LHCN-M2 (cell line): ENCODE measurements around the gene UBE2J2. TPM values are rescaled to one million over a fixed set of nuclear protein-coding genes. Genes with fewer than 3 reads are reported as not detected.

ENCODE experiments used
- DNase-seq: peaks from one replicate; pipeline ENCODE4 v3.0.0-alpha.2; 2012; ENCODE audit warnings: low read depth
- total RNA-seq: library from RNA; depleted of rRNA; stranded (reverse); fragments of >200 nt; gene quantifications from 2 replicates; pipeline ENCODE4 v1.2.3, GENCODE V29; 2014

Gene UBE2J2
- total RNA-seq, 1 experiment from 2014 or later: 62.3 TPM

DNA sequence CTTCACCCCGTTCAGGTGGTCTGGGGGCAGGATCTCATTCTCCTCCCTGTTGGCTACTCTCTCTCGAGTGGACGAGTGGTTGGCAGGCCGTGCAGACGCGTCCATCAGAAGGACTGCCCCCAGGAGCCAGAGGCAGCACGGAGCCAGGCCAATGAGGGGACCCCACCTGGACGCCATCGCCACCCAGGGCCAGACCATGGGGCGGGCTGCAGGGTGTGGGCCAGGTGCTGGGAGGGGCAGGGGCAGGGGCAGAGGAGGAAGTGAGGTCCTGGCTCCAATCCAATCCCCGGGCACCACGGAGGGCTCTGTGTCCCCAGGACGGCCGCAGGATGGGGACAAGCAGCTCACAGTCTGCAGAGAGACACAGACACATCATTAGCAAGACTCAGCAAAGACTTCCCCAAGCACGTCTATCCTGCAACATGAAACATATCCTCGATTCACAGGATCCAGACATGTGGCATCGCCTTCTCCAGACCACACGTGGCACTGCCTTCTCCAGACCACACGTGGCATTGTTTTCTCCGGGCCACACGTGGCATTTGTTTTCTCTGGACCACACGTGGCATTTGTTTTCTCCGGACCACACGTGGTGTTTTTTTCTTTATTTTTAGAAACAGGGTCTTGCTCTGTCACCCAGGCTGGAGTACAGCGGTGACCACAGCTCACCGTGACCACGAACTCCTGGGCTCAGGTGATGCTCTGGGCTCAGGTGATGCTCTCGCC lies 44.9 kb downstream of the UBE2J2 start:
- no peak for DNase-seq

DNA sequence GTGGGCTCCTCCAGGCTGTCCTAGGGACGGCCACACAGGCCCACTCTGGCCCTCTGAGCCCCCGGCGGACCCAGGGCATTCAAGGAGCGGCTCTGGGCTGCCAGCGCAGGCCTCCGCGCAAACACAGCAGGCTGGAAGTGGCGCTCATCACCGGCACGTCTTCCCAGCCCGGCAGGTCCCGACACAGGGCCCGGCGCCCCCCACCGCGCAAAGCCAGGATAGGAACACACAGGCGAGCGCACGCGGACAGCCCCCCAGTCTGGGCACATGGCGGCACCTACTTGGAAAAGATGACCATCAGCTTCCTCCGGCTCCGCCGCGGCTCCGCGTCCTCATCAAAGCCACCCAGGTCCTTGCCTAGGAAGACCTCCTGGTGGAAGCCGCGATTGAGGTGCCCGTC lies 45.5 kb downstream of the UBE2J2 start:
- DNase-seq: no peak

- DNase-seq: no peak
Measured at GRCh38 chr1:1227386-1227785, 46.3 kb downstream of the UBE2J2 start.

DNA sequence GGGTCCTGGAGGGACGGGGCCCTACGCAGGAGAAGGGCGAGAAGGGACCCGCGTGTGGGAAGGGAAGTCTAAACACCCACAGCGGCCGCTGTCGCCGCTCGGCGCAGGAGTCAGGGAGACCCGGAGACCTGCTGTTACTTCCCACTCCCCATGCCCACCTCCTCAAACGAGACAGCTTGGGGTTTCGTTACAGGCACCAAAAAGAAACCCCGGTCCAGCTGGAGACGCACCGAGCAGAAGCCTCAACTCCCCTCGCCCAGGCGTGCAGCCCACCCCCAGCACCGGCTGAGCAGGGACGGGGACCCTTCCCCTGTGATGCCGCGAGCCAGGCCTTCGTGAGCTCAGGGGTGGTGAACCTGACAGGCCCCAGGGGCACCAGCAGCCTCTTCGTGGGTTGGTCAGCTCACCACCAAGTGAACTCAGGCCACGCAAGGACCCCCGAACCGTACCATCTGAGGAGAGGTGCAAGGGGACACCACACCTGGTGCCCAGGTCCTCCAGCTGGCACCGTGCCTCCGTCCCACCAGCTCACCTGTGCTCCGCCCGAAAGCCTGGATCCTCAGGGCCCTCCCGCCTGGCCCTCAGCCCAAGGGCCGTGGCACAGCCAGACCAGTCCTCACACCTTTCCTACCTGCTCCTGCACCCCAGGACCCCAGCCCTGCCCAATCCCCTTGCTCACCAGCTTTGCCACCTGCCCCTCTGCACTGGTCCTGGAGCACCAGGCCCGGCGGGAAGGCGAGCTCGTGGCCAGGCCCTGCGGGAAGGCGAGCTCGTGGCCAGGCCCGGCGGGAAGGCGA lies 46.9 kb downstream of the UBE2J2 start:
- DNase-seq: no peak

- no peak for DNase-seq
Measured at GRCh38 chr1:1225913-1226312, 47.7 kb downstream of the UBE2J2 start.

GRCh38 chr1:1225238-1225845 lies 48.3 kb downstream of the UBE2J2 start:
- no peak for DNase-seq

DNA sequence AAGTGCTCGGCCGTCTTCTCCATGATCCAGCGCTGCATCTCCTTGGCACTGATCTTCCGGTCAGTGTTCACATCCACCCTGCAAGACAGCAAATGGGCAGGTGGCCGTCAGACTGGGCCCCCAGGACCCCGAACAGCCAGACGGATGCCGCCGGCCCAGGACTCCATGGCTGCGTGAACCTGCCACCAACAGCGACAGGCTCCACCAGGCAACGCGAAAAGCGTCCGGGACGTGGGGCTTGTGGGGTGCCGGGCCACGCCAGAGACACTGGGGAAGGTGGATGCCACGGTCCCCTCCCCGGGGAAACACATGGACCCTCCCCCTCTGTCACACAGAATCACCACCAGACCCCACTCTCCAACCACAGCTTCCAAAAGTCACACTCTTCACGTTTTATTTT lies 49.8 kb downstream of the UBE2J2 start:
- DNase-seq: no peak

- no peak for DNase-seq
Measured at GRCh38 chr1:1223321-1223720, 50.3 kb downstream of the UBE2J2 start.

- DNase-seq: no peak
Measured at GRCh38 chr1:1222575-1223225, 51.0 kb downstream of the UBE2J2 start.

DNA sequence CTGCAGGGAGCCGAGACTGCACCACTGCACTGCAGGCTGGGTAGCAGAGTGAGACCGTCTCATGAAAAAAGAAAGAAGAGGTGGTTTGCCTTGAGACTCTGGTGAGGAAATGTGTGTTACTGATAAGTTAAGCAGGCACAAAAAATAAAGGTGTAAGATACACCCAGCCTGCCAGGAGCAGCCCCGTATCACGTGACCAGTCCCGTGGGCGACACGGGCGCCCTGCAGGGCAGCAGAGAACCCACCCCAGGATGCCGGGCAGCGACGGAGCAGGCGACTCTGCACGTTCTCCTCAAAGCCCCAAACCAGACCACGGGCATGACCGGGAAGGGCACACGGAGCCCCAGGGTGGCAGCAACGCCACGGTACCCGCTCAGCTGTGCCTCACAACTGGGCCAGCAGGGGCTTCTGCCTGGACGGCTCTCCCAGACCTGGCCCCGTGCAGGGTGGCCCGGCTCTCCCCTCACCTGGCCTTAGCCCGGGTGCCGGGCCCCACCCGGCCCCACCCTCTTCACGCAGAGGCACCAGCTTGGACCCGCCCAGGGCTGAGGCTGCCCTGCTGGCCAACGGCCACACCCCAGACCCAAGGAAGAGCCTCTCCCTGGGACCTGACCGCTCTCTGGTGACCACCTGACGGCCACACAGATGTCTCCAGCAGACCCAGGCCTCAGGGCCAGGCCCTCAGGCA lies 51.6 kb downstream of the UBE2J2 start:
- no peak for DNase-seq

DNA sequence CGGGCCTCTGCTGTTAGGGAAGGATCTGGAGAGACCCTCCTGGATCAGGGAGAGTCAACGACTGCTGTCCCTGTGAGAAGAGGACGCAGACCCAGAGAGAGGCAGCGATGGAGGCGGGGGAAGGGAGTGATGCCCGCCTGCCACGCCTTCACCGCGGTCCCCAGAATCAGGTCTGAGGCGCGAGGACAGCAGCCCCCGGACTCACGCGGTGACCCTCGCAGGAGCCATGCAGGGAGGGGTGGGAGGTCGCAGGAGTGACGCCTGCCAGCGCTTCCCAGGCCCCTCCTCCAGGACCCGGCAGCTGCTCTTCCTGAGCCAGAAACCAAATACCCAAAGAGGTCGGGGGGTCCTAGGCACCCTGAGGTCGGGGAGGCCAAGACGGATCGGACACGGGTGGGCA lies 53.5 kb downstream of the UBE2J2 start:
- no peak for DNase-seq

GRCh38 chr1:1219341-1219740 lies 54.3 kb downstream of the UBE2J2 start:
- no peak for DNase-seq

DNA sequence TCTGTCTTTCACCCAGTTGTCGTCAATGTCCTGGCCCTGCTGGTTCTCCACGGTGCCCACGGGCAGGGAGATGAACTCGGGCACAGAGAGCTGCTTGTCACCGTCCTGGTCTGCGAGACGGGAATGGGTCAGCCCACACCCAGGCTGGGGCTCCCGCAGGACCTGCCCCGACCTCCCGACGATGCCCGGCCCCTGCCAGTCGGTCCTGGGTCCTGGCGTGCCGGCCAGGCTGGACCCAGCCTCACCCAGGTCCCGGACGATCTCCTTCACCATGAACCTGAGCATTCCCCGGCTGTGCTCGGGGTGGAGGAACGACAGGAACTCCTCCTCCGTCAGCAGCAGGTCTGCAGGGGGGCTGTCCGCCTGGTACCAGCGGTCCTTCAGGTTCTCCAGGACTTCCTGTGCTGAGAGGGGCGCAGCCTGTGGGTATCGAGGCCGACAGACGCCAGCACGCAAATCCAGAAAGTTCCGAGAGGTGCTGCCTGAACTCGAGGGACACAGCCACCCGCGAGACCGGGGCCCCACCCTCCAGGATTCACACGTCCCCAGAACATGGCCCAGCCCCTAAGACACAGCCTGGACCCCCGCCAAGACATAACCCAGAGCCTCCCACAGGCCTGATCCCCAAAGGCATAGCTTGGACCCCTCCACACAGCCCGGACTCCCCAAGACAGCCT lies 55.0 kb downstream of the UBE2J2 start:
- DNase-seq: no peak

DNA sequence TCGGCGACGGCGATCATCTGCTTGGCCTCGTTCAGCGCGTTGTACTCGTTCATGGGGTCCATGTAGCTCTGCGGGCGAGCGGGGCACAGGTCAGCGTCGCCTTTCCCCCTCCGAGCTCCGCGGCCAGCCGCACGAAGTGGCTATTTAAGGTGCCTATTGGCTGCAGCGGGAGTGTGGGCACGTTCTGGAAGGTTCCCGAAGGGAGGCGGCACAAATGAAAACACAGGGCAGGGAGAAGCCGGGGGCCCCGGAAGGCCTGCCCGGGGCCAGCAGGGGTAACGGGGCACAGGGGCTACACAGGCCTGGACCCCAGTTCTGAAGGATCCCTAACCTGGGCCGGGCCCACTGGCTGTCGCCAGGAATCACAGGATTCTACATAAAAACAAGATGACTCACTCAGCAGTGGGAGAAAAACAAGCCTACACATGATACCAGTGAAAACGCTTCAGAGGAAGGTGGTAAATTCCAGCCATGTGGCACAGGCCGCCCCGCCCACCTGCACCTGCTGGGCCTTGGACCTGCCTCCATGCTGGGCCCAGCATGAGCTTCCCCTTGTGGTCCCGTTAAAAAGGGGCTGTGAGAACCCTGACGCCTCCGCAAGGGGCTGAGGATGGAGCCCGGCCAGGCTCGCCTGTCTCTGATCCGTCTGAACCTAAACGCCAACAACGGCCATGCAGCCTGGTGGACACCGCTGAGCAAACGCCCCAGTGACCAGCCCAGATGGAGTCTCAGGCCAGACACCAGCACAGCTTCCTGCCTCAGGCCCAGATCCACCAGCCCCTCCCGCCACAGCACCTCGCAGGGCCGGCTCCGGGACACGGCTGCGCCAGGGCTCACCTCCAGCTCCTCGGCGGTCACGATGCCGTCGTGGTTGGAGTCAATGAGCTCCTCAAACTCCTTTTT lies 55.8 kb downstream of the UBE2J2 start:
- DNase-seq: peak; percentile 31

- DNase-seq: no peak
Measured at GRCh38 chr1:1216770-1217620, 56.7 kb downstream of the UBE2J2 start.

DNA sequence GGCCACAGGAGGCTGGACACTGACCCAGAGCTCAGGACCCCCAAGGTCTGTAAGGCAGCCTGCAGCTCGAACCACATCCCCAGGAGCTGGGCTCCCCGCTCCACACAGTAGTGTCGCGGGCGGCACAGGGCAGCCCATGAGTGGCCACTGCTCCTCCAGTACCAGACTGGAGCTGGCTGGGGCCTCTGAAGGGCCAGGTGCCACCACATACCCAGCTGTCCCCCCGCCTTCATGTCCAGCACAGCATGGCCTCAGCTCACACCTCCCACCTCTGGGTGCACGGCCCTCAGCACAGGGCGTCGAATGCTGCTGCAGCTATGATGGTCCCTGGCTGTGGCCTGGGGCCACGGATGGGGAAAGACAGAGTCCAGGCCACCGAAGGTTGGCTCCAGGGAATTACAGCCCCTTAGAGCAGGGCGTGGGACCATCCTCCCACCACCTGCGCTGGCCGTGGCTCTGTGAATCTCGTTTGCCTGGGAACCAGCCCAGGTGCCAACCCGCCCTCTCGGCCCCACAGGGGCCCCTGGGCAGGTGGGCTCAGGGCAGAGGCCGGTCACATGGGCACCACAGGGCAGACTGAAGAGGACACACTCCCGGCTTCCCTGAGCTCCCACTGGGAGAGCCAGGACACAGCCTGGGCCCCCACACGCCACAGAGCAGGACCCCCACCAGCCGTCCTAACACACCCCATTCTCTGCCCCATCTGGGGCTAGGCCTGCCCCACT lies 57.6 kb downstream of the UBE2J2 start:
- DNase-seq: no peak

DNA sequence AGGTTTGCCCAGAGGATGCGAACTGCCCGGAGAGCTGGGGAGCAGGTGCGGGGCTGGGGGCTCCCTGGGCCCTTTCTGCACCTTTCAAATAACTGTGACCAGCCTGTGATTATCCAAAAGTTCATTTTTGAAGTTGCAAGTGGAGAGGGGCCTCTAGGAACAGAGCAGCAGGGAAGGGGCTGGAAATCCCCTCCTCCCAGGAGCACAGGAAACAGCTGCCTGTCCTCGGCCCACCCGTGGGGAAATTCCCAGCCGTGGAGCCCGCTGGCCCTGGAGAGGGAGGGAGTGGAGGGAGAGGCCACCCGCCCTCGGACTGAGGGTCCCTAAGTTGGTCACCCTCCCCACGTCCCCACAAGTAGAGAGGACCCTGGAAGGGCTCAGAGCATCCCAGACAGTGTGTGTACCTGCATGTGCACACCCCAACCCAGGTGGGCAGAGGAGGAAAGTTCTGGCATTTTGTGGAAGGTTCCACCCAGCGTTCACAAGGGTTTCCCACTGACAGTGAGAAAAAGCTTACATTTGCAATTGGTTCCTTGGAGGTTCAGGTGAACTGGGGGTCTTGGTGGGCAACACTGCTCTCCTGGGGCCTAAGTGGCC lies 58.5 kb downstream of the UBE2J2 start:
- no peak for DNase-seq
